HG03159 (cell line): ENCODE results near the gene CROCC.
"Not testable (repeated sequence)": the region's sequence is repeated elsewhere in the genome, so short reads cannot be mapped to it uniquely, and the experiment has no call there.

Source experiments
- ATAC-seq: cut with Tn5 transposase; IDR thresholded peaks from one replicate; pipeline ENCODE4 v1.9.1; 2021; ENCODE audit warnings: mild to moderate bottlenecking, moderate library complexity; ENCODE audit not compliant: unreplicated experiment

The CROCC gene

GRCh38 chr1:16931206-16931934 is 9.6 kb downstream of the CROCC start:
- ATAC-seq, result not testable (repeated sequence)

GRCh38 chr1:16933945-16934344 is 12.2 kb downstream of the CROCC start:
- ATAC-seq, result not testable (repeated sequence)

GRCh38 chr1:16936580-16936979 is 14.8 kb downstream of the CROCC start:
- not testable (repeated sequence) for ATAC-seq

- no peak for ATAC-seq
Observed at GRCh38 chr1:16938351-16939321, 16.9 kb downstream of the CROCC start.

GRCh38 chr1:16939386-16940180 is 17.9 kb downstream of the CROCC start:
- not testable (repeated sequence) for ATAC-seq

- ATAC-seq, result no peak
Observed at GRCh38 chr1:16944038-16944437, 22.3 kb downstream of the CROCC start.

- ATAC-seq, result not testable (repeated sequence)
Observed at GRCh38 chr1:16945512-16945911, 23.8 kb downstream of the CROCC start.

GRCh38 chr1:16946185-16946584 is 24.5 kb downstream of the CROCC start:
- ATAC-seq, result not testable (repeated sequence)

GRCh38 chr1:16946646-16947045 is 24.9 kb downstream of the CROCC start:
- ATAC-seq, result no peak

- ATAC-seq, result not testable (repeated sequence)
Observed at GRCh38 chr1:16948282-16948891, 26.7 kb downstream of the CROCC start.

GRCh38 chr1:16949026-16949425 is 27.3 kb downstream of the CROCC start:
- not testable (repeated sequence) for ATAC-seq

- not testable (repeated sequence) for ATAC-seq
Observed at GRCh38 chr1:16952376-16952775, 30.6 kb downstream of the CROCC start.

- ATAC-seq, result no peak
Observed at GRCh38 chr1:16954579-16954978, 32.8 kb downstream of the CROCC start.

- ATAC-seq, result no peak
Observed at GRCh38 chr1:16955186-16955585, 33.5 kb downstream of the CROCC start.

GRCh38 chr1:16956775-16957174 is 35.0 kb downstream of the CROCC start:
- ATAC-seq, result no peak

- ATAC-seq, result no peak
Observed at GRCh38 chr1:16957731-16958130, 36.0 kb downstream of the CROCC start.

GRCh38 chr1:16958475-16958874 is 36.7 kb downstream of the CROCC start:
- no peak for ATAC-seq

GRCh38 chr1:16960560-16961296 is 39.0 kb downstream of the CROCC start:
- ATAC-seq, result no peak

- no peak for ATAC-seq
Observed at GRCh38 chr1:16961297-16962133, 39.8 kb downstream of the CROCC start.
